Hepatocyte (in vitro differentiated cells): Measurements from ENCODE around the gene NAPEPLD. TPM values are rescaled to one million over a fixed set of nuclear protein-coding genes. Genes with fewer than 3 reads are reported as not detected.

Source experiments
- DNase-seq: peaks from one replicate; pipeline ENCODE4 v3.0.0-alpha.2; 2016; ENCODE audit warnings: low spot score
- H2AFZ ChIP-seq: fragments of 200-600 bp; sonication (generic); 2 replicates; pipeline ENCODE4 v1.6.0; 2016; ENCODE audit warnings: antibody characterized with exemption, mild to moderate bottlenecking
- H3K27ac ChIP-seq: fragments of 200-600 bp; sonication (generic); 2 replicates; pipeline ENCODE4 v1.5.1; 2016; ENCODE audit warnings: mild to moderate bottlenecking
- H3K27me3 ChIP-seq: fragments of 200-600 bp; sonication (generic); 2 replicates; pipeline ENCODE4 v1.6.1; 2016
- H3K36me3 ChIP-seq: fragments of 200-600 bp; sonication (generic); replicated peaks from 2 replicates; pipeline ENCODE4 v1.5.1; 2016; ENCODE audit warnings: low read depth; ENCODE audit not compliant: insufficient read depth
- H3K4me1 ChIP-seq: fragments of 200-600 bp; sonication (generic); 2 replicates; pipeline ENCODE4 v1.5.1; 2016; ENCODE audit warnings: mild to moderate bottlenecking, moderate library complexity; ENCODE audit not compliant: insufficient read depth
- H3K4me2 ChIP-seq: fragments of 200-600 bp; sonication (generic); 2 replicates; pipeline ENCODE4 v1.6.0; 2016
- H3K4me3 ChIP-seq: fragments of 200-600 bp; sonication (generic); 2 replicates; pipeline ENCODE4 v1.5.1; 2016; ENCODE audit warnings: mild to moderate bottlenecking
- H3K79me2 ChIP-seq: fragments of 200-600 bp; sonication (generic); 2 replicates; pipeline ENCODE4 v1.6.0; 2017; ENCODE audit warnings: mild to moderate bottlenecking
- H3K9me2 ChIP-seq: fragments of 200-600 bp; sonication (generic); replicated peaks from 2 replicates; pipeline ENCODE4 v1.6.0; 2017; ENCODE audit warnings: mild to moderate bottlenecking; ENCODE audit not compliant: insufficient read depth
- H3K9me3 ChIP-seq: fragments of 200-600 bp; sonication (generic); 2 replicates; pipeline ENCODE4 v1.5.1; 2016; ENCODE audit warnings: low read depth, mild to moderate bottlenecking
- H4K20me1 ChIP-seq: fragments of 200-600 bp; sonication (generic); 2 replicates; pipeline ENCODE4 v1.6.0; 2016; ENCODE audit warnings: mild to moderate bottlenecking; ENCODE audit not compliant: insufficient read depth, poor library complexity, severe bottlenecking
- EZH2 ChIP-seq: fragments of 200-600 bp; sonication (generic); IDR thresholded peaks from 2 replicates; pipeline ENCODE4 v1.6.1; 2016; ENCODE audit warnings: antibody characterized with exemption, mild to moderate bottlenecking, borderline replicate concordance
- EZH2phosphoT487 ChIP-seq: fragments of 200-600 bp; sonication (generic); IDR thresholded peaks from one replicate; pipeline ENCODE4 v1.6.1; 2018; ENCODE audit warnings: antibody characterized with exemption, mild to moderate bottlenecking, low read depth, moderate library complexity; ENCODE audit not compliant: unreplicated experiment, severe bottlenecking
- WGBS: methylation state at CpG from one replicate; pipeline ENCODE4 v1.1.6; 2016; ENCODE audit warnings: low lambda C conversion rate; ENCODE audit errors: missing lambda C conversion rate; 5-methylcytosine and 5-hydroxymethylcytosine counted together
- polyA plus RNA-seq: library from polyadenylated mRNA; unstranded; fragments of >200 nt; fragmentation: Nextera tagmentation; extraction: Ambion mirVana; gene quantifications from 2 replicates; pipeline ENCODE4 v1.2.1, GENCODE V29; 2016
- total RNA-seq: library from RNA; depleted of rRNA; stranded (reverse); fragments of >200 nt; gene quantifications from 2 replicates; pipeline ENCODE4 v1.2.3, GENCODE V29; 2014
- TF ChIP-seq, protein P1 (sequence below): fragments of 200-600 bp; sonication (generic); IDR thresholded peaks from 2 replicates; pipeline ENCODE4 v1.5.1; 2016; ENCODE audit warnings: antibody characterized with exemption, mild to moderate bottlenecking; ENCODE audit not compliant: poor library complexity

The NAPEPLD gene
- total and polyA plus RNA-seq, 2 experiments from 2014 or later: 11.0 to 12.0 TPM

DNA sequence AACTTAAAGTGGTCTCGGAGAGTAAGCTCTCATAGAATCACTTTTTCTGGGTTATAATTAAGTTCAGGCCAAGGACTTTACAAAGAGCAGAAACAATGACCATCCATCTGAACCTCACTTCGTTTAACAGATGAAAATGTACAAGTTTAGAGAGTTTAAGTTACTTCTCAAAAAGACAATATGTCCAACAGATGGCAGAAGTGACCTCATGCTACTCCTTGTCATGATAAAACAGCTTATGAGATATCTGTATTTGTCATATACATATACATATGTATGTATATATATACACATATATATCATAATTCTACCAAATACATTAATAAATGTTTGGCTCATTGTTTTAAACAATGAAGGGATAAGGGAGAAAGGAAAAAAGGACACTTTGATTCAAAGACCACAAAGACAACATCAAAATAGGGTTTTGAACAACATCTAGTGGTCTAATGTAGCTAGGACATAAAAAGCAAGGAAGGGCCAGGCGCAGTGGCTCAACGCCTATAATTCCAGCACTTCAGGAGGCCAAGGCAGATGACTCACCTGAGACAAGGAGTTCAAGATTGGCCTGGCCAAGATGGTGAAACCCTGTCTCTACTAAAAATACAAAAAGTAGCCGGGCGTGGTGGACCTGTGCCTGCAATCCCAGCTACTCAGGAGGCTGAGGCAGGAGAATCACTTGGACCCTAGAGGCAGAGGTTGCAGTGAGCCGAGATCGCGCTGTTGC, 17.8 kb downstream of the NAPEPLD start:
- Histone ChIP-seq H3K4me1 (peaks cover 27% of the 10 kb centered on the region), H3K27ac (no peak overlapping the region)
- 85% methylated on average over 9 of the region's 9 CpGs for WGBS

DNA sequence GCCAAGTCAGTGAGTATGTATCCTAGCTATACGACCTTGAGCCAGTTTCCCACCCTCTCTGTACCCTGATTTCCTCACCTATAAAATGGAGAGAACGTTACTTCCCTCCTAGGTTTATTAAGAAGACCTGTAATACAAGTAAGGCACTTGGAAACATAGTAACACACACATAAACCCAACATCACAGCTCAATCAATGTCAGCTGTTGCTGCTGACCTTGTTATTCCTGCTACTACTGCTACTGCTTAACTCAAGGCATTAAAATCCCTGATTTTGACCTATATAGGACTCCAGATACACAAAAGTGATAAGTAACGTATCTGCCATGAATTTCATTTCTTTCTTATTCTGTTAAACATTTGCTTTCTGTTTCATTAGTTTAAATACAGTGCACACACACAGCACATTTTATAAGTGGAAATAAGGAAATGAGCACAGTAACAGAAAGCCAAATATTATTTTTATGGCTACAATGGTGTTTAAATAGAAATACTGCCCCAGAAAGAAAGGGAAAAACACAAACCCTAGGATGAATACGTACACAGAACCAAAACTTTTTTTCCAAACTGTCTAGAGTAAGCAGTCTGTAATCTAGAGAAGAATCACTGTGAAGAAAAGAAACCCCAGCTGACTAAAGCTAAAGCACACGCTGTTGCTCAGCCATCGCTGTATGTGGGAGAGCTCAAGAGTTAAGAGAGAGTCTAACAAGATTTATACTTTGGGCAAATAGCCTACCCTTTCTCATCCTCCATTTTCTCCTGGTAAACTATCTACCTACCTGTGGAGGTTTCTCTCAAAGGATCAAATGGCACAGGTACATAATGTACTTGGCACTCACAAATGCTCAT, 19.0 kb downstream of the NAPEPLD start:
- no peaks in the 10 kb centered on the region for H3K9me3 ChIP-seq
- no peaks in the 10 kb centered on the region for H3K9me2 ChIP-seq
- H3K36me3 ChIP-seq: no peaks in the 10 kb centered on the region
- 74% methylated on average over 6 of the region's 6 CpGs for WGBS
- TF ChIP-seq EZH2phosphoT487: no peak
- H2AFZ ChIP-seq: peak overlapping the region; percentile 9
- H3K4me1 ChIP-seq: peaks cover 19% of the 10 kb centered on the region
- no peaks in the 10 kb centered on the region for H3K27me3 ChIP-seq
- peaks cover 32% of the 10 kb centered on the region for H3K79me2 ChIP-seq
- peak overlapping the region; percentile 63 for H3K4me2 ChIP-seq
- no peak overlapping the region for H3K4me3 ChIP-seq
- peak overlapping the region; percentile 1 for H3K27ac ChIP-seq
- H4K20me1 ChIP-seq: no peaks in the 10 kb centered on the region
- no peak for DNase-seq

More for the DNA sequence above, 17.8 kb downstream of the NAPEPLD start:
- Histone ChIP-seq H3K4me2 (no peak overlapping the region), H3K36me3 (no peaks in the 10 kb centered on the region), H3K79me2 (peaks cover 32% of the 10 kb centered on the region), H4K20me1 (no peaks in the 10 kb centered on the region), H2AFZ (no peak overlapping the region), H3K4me3 (no peak overlapping the region), H3K9me2 (no peaks in the 10 kb centered on the region), H3K27me3 (no peaks in the 10 kb centered on the region), H3K9me3 (no peaks in the 10 kb centered on the region)
- TF ChIP-seq EZH2 (no peak), EZH2phosphoT487 (no peak)
- TF ChIP-seq, protein P1, sequence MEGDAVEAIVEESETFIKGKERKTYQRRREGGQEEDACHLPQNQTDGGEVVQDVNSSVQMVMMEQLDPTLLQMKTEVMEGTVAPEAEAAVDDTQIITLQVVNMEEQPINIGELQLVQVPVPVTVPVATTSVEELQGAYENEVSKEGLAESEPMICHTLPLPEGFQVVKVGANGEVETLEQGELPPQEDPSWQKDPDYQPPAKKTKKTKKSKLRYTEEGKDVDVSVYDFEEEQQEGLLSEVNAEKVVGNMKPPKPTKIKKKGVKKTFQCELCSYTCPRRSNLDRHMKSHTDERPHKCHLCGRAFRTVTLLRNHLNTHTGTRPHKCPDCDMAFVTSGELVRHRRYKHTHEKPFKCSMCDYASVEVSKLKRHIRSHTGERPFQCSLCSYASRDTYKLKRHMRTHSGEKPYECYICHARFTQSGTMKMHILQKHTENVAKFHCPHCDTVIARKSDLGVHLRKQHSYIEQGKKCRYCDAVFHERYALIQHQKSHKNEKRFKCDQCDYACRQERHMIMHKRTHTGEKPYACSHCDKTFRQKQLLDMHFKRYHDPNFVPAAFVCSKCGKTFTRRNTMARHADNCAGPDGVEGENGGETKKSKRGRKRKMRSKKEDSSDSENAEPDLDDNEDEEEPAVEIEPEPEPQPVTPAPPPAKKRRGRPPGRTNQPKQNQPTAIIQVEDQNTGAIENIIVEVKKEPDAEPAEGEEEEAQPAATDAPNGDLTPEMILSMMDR: no peak
- DNase-seq: no peak

GRCh38 chr7:103127006-103127405, 21.9 kb downstream of the NAPEPLD start:
- Histone ChIP-seq H3K4me3 (no peak overlapping the region), H2AFZ (no peak overlapping the region), H3K27me3 (no peaks in the 10 kb centered on the region), H3K9me2 (no peaks in the 10 kb centered on the region), H3K36me3 (no peaks in the 10 kb centered on the region), H3K9me3 (no peaks in the 10 kb centered on the region), H3K79me2 (peaks cover 16% of the 10 kb centered on the region), H4K20me1 (no peaks in the 10 kb centered on the region), H3K4me2 (no peak overlapping the region), H3K4me1 (peaks cover 15% of the 10 kb centered on the region), H3K27ac (no peak overlapping the region)
- 96% methylated on average over 2 of the region's 2 CpGs for WGBS
- TF ChIP-seq EZH2 (no peak), EZH2phosphoT487 (no peak)
- TF ChIP-seq, protein P1: no peak
- no peak for DNase-seq

GRCh38 chr7:103124429-103124979, 24.4 kb downstream of the NAPEPLD start:
- WGBS: 74% methylated on average over 6 of the region's 6 CpGs

More at GRCh38 chr7:103124429-103124979, 24.4 kb downstream of the NAPEPLD start:
- Histone ChIP-seq H2AFZ (no peak overlapping the region), H3K36me3 (no peaks in the 10 kb centered on the region), H3K4me3 (no peak overlapping the region), H3K27ac (no peak overlapping the region), H3K4me2 (peak overlapping the region; percentile 25), H3K9me2 (no peaks in the 10 kb centered on the region), H3K79me2 (peaks cover 10% of the 10 kb centered on the region), H3K27me3 (no peaks in the 10 kb centered on the region), H3K9me3 (no peaks in the 10 kb centered on the region), H4K20me1 (no peaks in the 10 kb centered on the region), H3K4me1 (peaks cover 5% of the 10 kb centered on the region)
- TF ChIP-seq EZH2phosphoT487 (no peak), EZH2 (no peak)
- TF ChIP-seq, protein P1: no peak
- no peak for DNase-seq
